Measurements from ENCODE around the gene MC1R. TPM values are rescaled to one million over a fixed set of nuclear protein-coding genes. Genes with fewer than 3 reads are reported as not detected.

The MC1R gene
- total RNA-seq, 1 experiment from 2014 or later = 12.2 TPM

DNA sequence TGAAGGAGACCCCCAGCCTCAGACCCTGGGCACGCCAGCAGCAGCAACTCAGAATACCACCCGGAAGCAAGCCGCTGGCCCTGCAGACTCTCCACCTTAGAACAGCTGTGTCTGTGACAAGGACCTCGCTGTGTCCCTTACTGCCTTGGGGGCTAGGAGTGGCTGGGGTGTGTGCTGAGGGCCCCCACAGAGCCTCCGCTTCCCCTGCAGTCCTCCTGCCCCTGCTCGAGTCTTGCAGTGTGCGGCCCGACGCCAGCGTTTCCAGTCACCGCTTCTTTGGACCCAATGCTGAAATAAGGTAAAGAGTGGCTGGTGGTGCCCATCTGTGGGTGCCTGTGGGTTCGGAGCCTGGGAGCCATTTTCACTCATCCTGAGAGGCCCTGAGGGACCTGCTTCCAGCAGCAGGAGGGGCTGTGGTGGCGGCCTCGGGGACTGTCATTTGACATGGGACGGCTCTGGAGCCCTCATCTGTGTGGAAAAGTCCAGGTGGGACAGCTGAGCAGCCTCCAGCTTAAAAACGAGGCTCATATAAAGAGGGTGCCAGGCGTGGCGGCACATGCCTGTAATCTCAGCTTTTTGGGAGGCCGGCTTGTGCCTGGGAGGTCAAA lies 14.7 kb upstream of the MC1R start:
- Histone ChIP-seq H3K4me3 (replicated peaks in 1 of 2; ENCODE audit: low read depth in 1 of 2, low read length in 2 of 2) (no peak overlapping the region), H3K4me1 (ENCODE audit: control insufficient read depth in 1 of 2, insufficient read depth in 2 of 2, low read length in 2 of 2) (no peaks in the 10 kb centered on the region), H4K20me1 (ENCODE audit: insufficient read depth) (no peaks in the 10 kb centered on the region), H3K36me3 (ENCODE audit: control insufficient read depth in 1 of 2, insufficient read depth in 2 of 2, low read length in 2 of 2) (peaks cover 33% of the 10 kb centered on the region in 2 experiments; a peak in 3 of 4 replicates), H3K79me2 (ENCODE audit: insufficient read depth, low read length) (peaks cover 3% of the 10 kb centered on the region; the same call in 1 of the 2 replicates), H3K27me3 (ENCODE audit: insufficient read depth, low read length) (no peaks in the 10 kb centered on the region), H3K9me2 (ENCODE audit: insufficient read depth) (no peaks in the 10 kb centered on the region), H3K27ac (ENCODE audit: low read depth, low read length) (no peak overlapping the region), H2AFZ (ENCODE audit: low read depth, low read length, poor library complexity, severe bottlenecking) (no peak overlapping the region), H3K9ac (ENCODE audit: low read length) (no peak overlapping the region), H3K4me2 (ENCODE audit: low read length) (no peak overlapping the region), H3K9me3 (ENCODE audit: control insufficient read depth in 1 of 2, insufficient read depth in 1 of 2, low read depth in 1 of 2, low read length in 2 of 2) (no peaks in the 10 kb centered on the region)
- intact Hi-C loops (cut with micrococcal nuclease) = no loop called here
- no TSS peak for BruUV-seq (replicated peaks)
- ATAC-seq = no peak
- TF ChIP-seq, protein P1, sequence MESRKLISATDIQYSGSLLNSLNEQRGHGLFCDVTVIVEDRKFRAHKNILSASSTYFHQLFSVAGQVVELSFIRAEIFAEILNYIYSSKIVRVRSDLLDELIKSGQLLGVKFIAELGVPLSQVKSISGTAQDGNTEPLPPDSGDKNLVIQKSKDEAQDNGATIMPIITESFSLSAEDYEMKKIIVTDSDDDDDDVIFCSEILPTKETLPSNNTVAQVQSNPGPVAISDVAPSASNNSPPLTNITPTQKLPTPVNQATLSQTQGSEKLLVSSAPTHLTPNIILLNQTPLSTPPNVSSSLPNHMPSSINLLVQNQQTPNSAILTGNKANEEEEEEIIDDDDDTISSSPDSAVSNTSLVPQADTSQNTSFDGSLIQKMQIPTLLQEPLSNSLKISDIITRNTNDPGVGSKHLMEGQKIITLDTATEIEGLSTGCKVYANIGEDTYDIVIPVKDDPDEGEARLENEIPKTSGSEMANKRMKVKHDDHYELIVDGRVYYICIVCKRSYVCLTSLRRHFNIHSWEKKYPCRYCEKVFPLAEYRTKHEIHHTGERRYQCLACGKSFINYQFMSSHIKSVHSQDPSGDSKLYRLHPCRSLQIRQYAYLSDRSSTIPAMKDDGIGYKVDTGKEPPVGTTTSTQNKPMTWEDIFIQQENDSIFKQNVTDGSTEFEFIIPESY (IDR thresholded peaks at IDR 0.05; ENCODE audit: extremely low read depth, insufficient replicate concordance, low read length) = no peak
- TF ChIP-seq ZNF274 (IDR thresholded peaks at IDR 0.05; ENCODE audit: low read depth, low read length) (no peak), SP1 (IDR thresholded peaks at IDR 0.05; ENCODE audit: low read depth) (no peak), POLR2AphosphoS5 (IDR thresholded peaks at IDR 0.05; ENCODE audit: low read depth, low read length) (no peak), EZH2phosphoT487 (IDR thresholded peaks at IDR 0.05; ENCODE audit: borderline replicate concordance) (no peak), ELF1 (IDR thresholded peaks at IDR 0.05; ENCODE audit: borderline replicate concordance, low read depth) (no peak), JUND (IDR thresholded peaks at IDR 0.05) (no peak), ATF3 (IDR thresholded peaks at IDR 0.05) (no peak)
- ChIA-PET POLR2A (no interaction called here), RAD21 (ENCODE audit: low non-redundant PET in 1 of 2, low total read pairs in 2 of 2, uncharacterized antibody in 2 of 2, unreplicated experiment in 2 of 2) (no interaction called here), CTCF (no interaction called here)
- DNase-seq (ENCODE audit: low read depth, low spot score) = no peak
